PC-3 (cell line): ENCODE measurements around the gene UACA. TPM values are rescaled to one million over a fixed set of nuclear protein-coding genes. Genes with fewer than 3 reads are reported as not detected.
A peak's percentile ranks its signal among the peaks of the same experiment; 100 is the strongest.
"Not testable (repeated sequence)": the region's sequence is repeated elsewhere in the genome, so short reads cannot be mapped to it uniquely, and the experiment has no call there.

Experiments
- ATAC-seq: fragments of 200-7000 bp; cut with Tn5 transposase; 2 replicates; pipeline ENCODE4 v1.9.1; 2020; ENCODE audit warnings: mild to moderate bottlenecking, moderate library complexity
- BruUV-seq: library from RNA; stranded (reverse); fragments of 400-500 nt; replicated peaks from 2 replicates; lab custom pipeline; 2021; lab: Mats Ljungman, UMichigan
- CTCF ChIA-PET: fragments of 300-600 bp; sonication (Branson Sonifier 250); formaldehyde crosslinking; loops from one replicate; lab custom pipeline; 2022; ENCODE audit warnings: antibody characterized with exemption; lab: Charles Lee
- POLR2A ChIA-PET: fragments of 300-600 bp; sonication (Branson Sonifier 250); formaldehyde crosslinking; loops from one replicate; lab custom pipeline; 2022; ENCODE audit warnings: antibody characterized with exemption; ENCODE audit not compliant: unreplicated experiment; lab: Charles Lee
- DNase-seq: peaks from one replicate; pipeline ENCODE4 v3.0.0-alpha.2; 2015
- H2AFZ ChIP-seq: fragments of 300-600 bp; sonication (generic); 2 replicates; pipeline ENCODE4 v1.6.0; 2016; ENCODE audit warnings: antibody characterized with exemption, low read length
- H3F3A ChIP-seq: fragments of 300-600 bp; sonication (generic); one replicate; pipeline ENCODE4 v1.6.0; 2017; ENCODE audit warnings: antibody characterized with exemption, low read length, control low read depth, mild to moderate bottlenecking; ENCODE audit not compliant: unreplicated experiment
- H3K27ac ChIP-seq: fragments of 300-600 bp; sonication (generic); 2 replicates; pipeline ENCODE4 v1.5.1; 2016; ENCODE audit warnings: mild to moderate bottlenecking, low read length
- H3K27me3 ChIP-seq: fragments of 300-600 bp; sonication (generic); 2 replicates; pipeline ENCODE4 v1.6.1; 2016; ENCODE audit warnings: low read length, mixed read lengths
- H3K36me3 ChIP-seq: fragments of 300-600 bp; sonication (generic); 2 replicates; pipeline ENCODE4 v1.6.1; 2016; ENCODE audit warnings: low read depth, mixed run types, low read length, mixed read lengths
- H3K4me1 ChIP-seq: fragments of 300-600 bp; sonication (generic); 2 replicates; pipeline ENCODE4 v1.5.1; 2016; ENCODE audit warnings: low read length; ENCODE audit not compliant: insufficient read depth
- H3K4me2 ChIP-seq: fragments of 300-600 bp; sonication (generic); 2 replicates; pipeline ENCODE4 v1.6.0; 2016; ENCODE audit warnings: low read length
- H3K4me3 ChIP-seq: fragments of 300-600 bp; sonication (generic); 2 replicates; pipeline ENCODE4 v1.5.1; 2016; ENCODE audit warnings: mild to moderate bottlenecking, low read length, mixed read lengths
- H3K79me2 ChIP-seq: fragments of 300-600 bp; sonication (generic); 2 replicates; pipeline ENCODE4 v1.6.1; 2017; ENCODE audit warnings: low read length, mixed read lengths
- H3K9ac ChIP-seq: fragments of 300-600 bp; sonication (generic); 2 replicates; pipeline ENCODE4 v1.6.0; 2016; ENCODE audit warnings: mild to moderate bottlenecking, low read length
- H3K9me2 ChIP-seq: fragments of 300-600 bp; sonication (generic); replicated peaks from 2 replicates; pipeline ENCODE4 v1.6.1; 2016; ENCODE audit warnings: mixed run types, low read length, mixed read lengths
- H3K9me3 ChIP-seq: fragments of 300-600 bp; sonication (generic); 2 replicates; pipeline ENCODE4 v1.6.1; 2016; ENCODE audit warnings: low read length, mixed read lengths
- H4K20me1 ChIP-seq: fragments of 300-600 bp; sonication (generic); 2 replicates; pipeline ENCODE4 v1.6.1; 2016; ENCODE audit warnings: low read length, mixed read lengths
- CTCF ChIP-seq: fragments of 300-600 bp; sonication (generic); conservative IDR thresholded peaks from 2 replicates; pipeline ENCODE4 v1.5.1; 2017; ENCODE audit warnings: antibody characterized with exemption, low read depth, mild to moderate bottlenecking, low read length
- EZH2 ChIP-seq: fragments of 300-600 bp; sonication (generic); IDR thresholded peaks from one replicate; pipeline ENCODE4 v1.6.1; 2017; ENCODE audit warnings: antibody characterized with exemption, mild to moderate bottlenecking, low read length; ENCODE audit not compliant: unreplicated experiment
- EZH2phosphoT487 ChIP-seq: fragments of 300-600 bp; sonication (generic); IDR thresholded peaks from 2 replicates; pipeline ENCODE4 v1.6.1; 2018; ENCODE audit warnings: mild to moderate bottlenecking, antibody characterized with exemption, low read length, borderline replicate concordance
- intact Hi-C: fragments of 100-400 bp; cut with micrococcal nuclease; formaldehyde crosslinking; loops from 2 replicates; pipeline ENCODE4 v1.9.0; 2023
- total RNA-seq: library from RNA; depleted of rRNA; stranded (reverse); fragments of >200 nt; gene quantifications from 2 replicates; pipeline ENCODE4 v1.2.3, GENCODE V29; 2014

Gene UACA
- total RNA-seq, 1 experiment from 2014 or later = 21.7 TPM

DNA sequence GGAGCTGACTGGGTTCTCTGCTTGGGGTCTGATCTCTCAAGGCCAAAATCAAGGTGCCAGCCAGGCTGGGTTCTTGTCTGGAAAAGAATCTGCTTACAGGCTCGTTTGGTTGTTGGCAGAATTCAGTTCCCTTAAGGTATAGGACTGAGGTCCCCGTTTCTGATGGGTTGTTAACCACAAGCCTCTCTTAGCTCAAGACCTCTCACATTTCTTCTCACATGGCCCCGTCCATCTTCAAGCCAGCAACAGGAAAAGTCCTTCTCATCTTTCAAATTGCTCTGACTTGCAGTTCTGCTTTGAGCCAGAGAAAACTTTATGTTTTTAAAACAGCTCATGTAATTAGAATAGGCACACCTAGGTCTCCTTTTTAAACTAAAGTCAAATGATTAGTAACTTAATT lies 20.4 kb downstream of the UACA start:
- POLR2A ChIA-PET = no interaction called here
- Histone ChIP-seq H3F3A (peaks cover 3% of the 10 kb centered on the region), H3K9me2 (no peaks in the 10 kb centered on the region), H3K4me1 (peaks cover 26% of the 10 kb centered on the region), H3K27me3 (no peaks in the 10 kb centered on the region), H4K20me1 (no peaks in the 10 kb centered on the region), H3K4me2 (no peak overlapping the region), H3K79me2 (peaks cover 66% of the 10 kb centered on the region), H3K27ac (peak overlapping the region; percentile 23), H3K4me3 (no peak overlapping the region), H3K36me3 (no peaks in the 10 kb centered on the region), H3K9me3 (no peaks in the 10 kb centered on the region), H2AFZ (no peak overlapping the region), H3K9ac (no peak overlapping the region)
- intact Hi-C loops = no loop called here
- no TSS peak for BruUV-seq
- no peak for DNase-seq
- ATAC-seq = no peak
- TF ChIP-seq CTCF = no peak
- no peak for TF ChIP-seq EZH2
- no peak for TF ChIP-seq EZH2phosphoT487
- CTCF ChIA-PET = no interaction called here

DNA sequence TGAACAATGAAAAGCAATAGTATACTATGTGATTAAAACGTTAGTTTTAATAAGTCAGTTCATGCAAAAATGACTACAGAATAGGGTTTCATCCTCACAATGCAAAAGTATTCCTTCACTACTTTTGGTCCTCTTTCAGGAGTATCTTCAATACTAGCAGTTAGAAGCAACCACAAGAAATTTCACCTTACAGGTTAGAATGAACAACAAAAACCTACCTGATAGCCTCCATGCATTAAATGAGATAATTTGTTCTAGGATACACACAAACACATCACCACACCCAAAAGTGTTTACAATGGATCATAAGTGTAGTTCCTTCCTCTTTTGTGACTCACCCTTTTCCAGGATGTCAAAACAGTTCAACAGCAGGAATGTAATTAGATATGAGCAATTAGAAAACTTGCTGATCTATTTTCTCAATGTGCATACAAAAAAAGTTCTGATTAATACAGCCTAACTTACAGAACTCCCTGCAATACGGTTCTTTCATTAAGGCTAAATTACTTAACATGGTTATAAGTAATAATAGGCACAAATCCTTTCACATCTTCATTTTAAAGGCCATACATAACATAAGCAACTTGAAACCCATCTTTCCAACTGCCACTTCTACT lies 21.6 kb downstream of the UACA start:
- Histone ChIP-seq H3K9ac (peak overlapping the region; percentile 40), H3K79me2 (peaks cover 62% of the 10 kb centered on the region), H3K4me3 (0 out of 2 replicates have a peak overlapping the region, but pooled peaks have one; percentile 11), H3K9me2 (no peaks in the 10 kb centered on the region), H2AFZ (no peak overlapping the region), H3K36me3 (no peaks in the 10 kb centered on the region), H3K4me2 (peak overlapping the region; percentile 70), H3K27me3 (no peaks in the 10 kb centered on the region), H3K4me1 (peaks cover 26% of the 10 kb centered on the region), H3K9me3 (no peaks in the 10 kb centered on the region), H3K27ac (peak overlapping the region; percentile 69), H3F3A (peaks cover 3% of the 10 kb centered on the region), H4K20me1 (no peaks in the 10 kb centered on the region)
- intact Hi-C loops = no loop called here
- ChIA-PET POLR2A (no interaction called here), CTCF (no interaction called here)
- ATAC-seq (peak; percentile 84), DNase-seq (peak; percentile 77)
- TSS peak; percentile 16 for BruUV-seq
- TF ChIP-seq CTCF = no peak
- no peak for TF ChIP-seq EZH2phosphoT487
- no peak for TF ChIP-seq EZH2

DNA sequence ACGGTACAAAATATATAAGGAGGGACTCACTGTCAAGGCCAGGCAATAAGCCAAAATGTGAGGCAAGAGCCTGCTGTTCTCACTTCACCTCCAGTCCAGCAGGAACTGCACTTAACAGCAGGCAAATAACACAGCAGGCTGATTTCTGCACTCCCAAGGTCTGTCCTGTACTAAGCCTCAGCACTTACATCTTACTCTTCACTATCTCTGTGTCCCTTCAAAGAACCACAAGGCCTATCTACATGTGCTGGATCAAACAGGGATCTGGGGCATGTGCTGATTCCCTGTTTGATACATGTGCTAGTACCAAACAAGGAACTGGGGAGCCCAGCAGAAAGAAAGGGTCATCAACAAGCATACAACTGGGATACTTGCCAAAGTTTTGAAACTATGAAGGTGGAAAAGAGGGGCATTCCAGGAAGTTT lies 22.2 kb downstream of the UACA start:
- peak overlapping the region; percentile 69 for H3K27ac ChIP-seq
- peaks cover 64% of the 10 kb centered on the region for H3K79me2 ChIP-seq
- H3K4me3 ChIP-seq = no peak overlapping the region
- H2AFZ ChIP-seq = no peak overlapping the region
- no peaks in the 10 kb centered on the region for H3K9me3 ChIP-seq
- H3K27me3 ChIP-seq = no peaks in the 10 kb centered on the region
- intact Hi-C loops = no loop called here
- no peaks in the 10 kb centered on the region for H3K9me2 ChIP-seq
- no TSS peak for BruUV-seq
- H4K20me1 ChIP-seq = no peaks in the 10 kb centered on the region
- peak; percentile 65 for DNase-seq
- TF ChIP-seq EZH2 (no peak), EZH2phosphoT487 (no peak), CTCF (no peak)
- peak overlapping the region; percentile 70 for H3K4me2 ChIP-seq
- H3K9ac ChIP-seq = peak overlapping the region; percentile 40
- peak; percentile 78 for ATAC-seq
- ChIA-PET CTCF (no interaction called here), POLR2A (no interaction called here)
- no peaks in the 10 kb centered on the region for H3K36me3 ChIP-seq
- H3K4me1 ChIP-seq = peaks cover 26% of the 10 kb centered on the region
- peaks cover 3% of the 10 kb centered on the region for H3F3A ChIP-seq

DNA sequence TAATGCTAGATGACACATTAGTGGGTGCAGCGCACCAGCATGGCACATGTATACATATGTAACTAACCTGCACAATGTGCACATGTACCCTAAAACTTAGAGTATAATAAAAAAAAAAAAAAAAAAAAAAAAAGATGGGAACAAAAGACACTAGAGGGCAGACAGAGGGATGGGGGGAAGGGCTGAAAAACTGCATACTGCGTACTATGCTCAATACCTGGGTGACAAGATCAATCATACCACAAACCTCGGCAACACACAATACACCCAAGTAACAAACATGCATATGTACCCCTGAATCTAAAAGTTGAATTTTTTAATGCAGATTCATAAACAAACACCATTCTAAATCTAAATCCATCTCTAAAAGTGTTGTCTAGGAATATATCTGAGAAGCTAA lies 28.3 kb downstream of the UACA start:
- H3K79me2 ChIP-seq = peaks cover 33% of the 10 kb centered on the region
- H3K4me1 ChIP-seq, H3K4me3 ChIP-seq, POLR2A ChIA-PET, H3K9me3 ChIP-seq, intact Hi-C loops, H3K27ac ChIP-seq, H3K27me3 ChIP-seq, H2AFZ ChIP-seq, H3K9me2 ChIP-seq, DNase-seq, H4K20me1 ChIP-seq, H3K36me3 ChIP-seq, H3K4me2 ChIP-seq, BruUV-seq, ATAC-seq, H3F3A ChIP-seq, CTCF ChIA-PET, H3K9ac ChIP-seq: not testable (repeated sequence)
